ENCODE measurements around the gene GIPC1. TPM values are rescaled to one million over a fixed set of nuclear protein-coding genes. Genes with fewer than 3 reads are reported as not detected.

The GIPC1 gene
- total and polyA plus RNA-seq, 8 donors: 73.3 to 662 (median 122) TPM

- DNase-seq: no peak
- no peaks in the 10 kb centered on the region for H3K4me1 ChIP-seq
- peak overlapping the region in 1 of 5 donors; percentile 1 for H3K27ac ChIP-seq
- no peak for TF ChIP-seq CTCF (IDR thresholded peaks at IDR 0.05)
- no peak for TF ChIP-seq EP300 (IDR thresholded peaks at IDR 0.05)
- TF ChIP-seq POLR2AphosphoS5 (IDR thresholded peaks at IDR 0.05): no peak
- TF ChIP-seq POLR2A (IDR thresholded peaks at IDR 0.05): no peak
- H3K4me3 ChIP-seq: no peak overlapping the region
- WGBS, 5 donors: 96 to 100% (median 98%) methylated on average over 16 to 19 of the region's 19 CpGs
- H3K27me3 ChIP-seq: no peaks in the 10 kb centered on the region
- peaks cover 82 to 100% (median 99%) of the 10 kb centered on the region in 4 donors for H3K36me3 ChIP-seq
- intact Hi-C loops (cut with DNase I; ENCODE audit: low total_unique reads): no loop called here
- no peaks in the 10 kb centered on the region for H3K9me3 ChIP-seq
Observed at GRCh38 chr19:14450876-14451275, 45.1 kb downstream of the GIPC1 start.

- intact Hi-C loops (cut with DNase I; ENCODE audit: low total_unique reads): no loop called here
- Histone ChIP-seq H3K36me3 (peaks cover 80 to 100% (median 100%) of the 10 kb centered on the region in 4 donors), H3K4me3 (no peak overlapping the region), H3K27me3 (no peaks in the 10 kb centered on the region), H3K27ac (peak overlapping the region in 1 of 5 donors; percentile 1), H3K9me3 (no peaks in the 10 kb centered on the region), H3K4me1 (no peaks in the 10 kb centered on the region)
- DNase-seq: peak in 1 of 2 donors; percentile 48
- no peak for TF ChIP-seq POLR2A (IDR thresholded peaks at IDR 0.05)
- no peak for TF ChIP-seq POLR2AphosphoS5 (IDR thresholded peaks at IDR 0.05)
- TF ChIP-seq EP300 (IDR thresholded peaks at IDR 0.05): no peak
- no peak for TF ChIP-seq CTCF (IDR thresholded peaks at IDR 0.05)
- WGBS, 5 donors: 82 to 88% (median 84%) methylated on average over 21 to 30 of the region's 30 CpGs
Observed at GRCh38 chr19:14450168-14450874, 45.6 kb downstream of the GIPC1 start.

GRCh38 chr19:14449321-14449720 is 46.6 kb downstream of the GIPC1 start:
- H3K27ac ChIP-seq: no peak overlapping the region
- no peak overlapping the region for H3K4me3 ChIP-seq
- H3K4me1 ChIP-seq: no peaks in the 10 kb centered on the region
- no peaks in the 10 kb centered on the region for H3K9me3 ChIP-seq
- intact Hi-C loops (cut with DNase I; ENCODE audit: low total_unique reads): no loop called here
- TF ChIP-seq POLR2AphosphoS5 (IDR thresholded peaks at IDR 0.05) (no peak), CTCF (IDR thresholded peaks at IDR 0.05) (no peak), POLR2A (IDR thresholded peaks at IDR 0.05) (no peak), EP300 (IDR thresholded peaks at IDR 0.05) (no peak)
- H3K27me3 ChIP-seq: no peaks in the 10 kb centered on the region
- no peak for DNase-seq
- 87 to 94% (median 90%) methylated on average over 6 of the region's 6 CpGs for WGBS, 5 donors
- peaks cover 90 to 100% (median 100%) of the 10 kb centered on the region in 4 donors for H3K36me3 ChIP-seq

GRCh38 chr19:14446336-14447036 is 49.4 kb downstream of the GIPC1 start:
- Histone ChIP-seq H3K4me3 (no peak overlapping the region), H3K4me1 (peaks cover 0 to 3% (median 0%) of the 10 kb centered on the region in 4 donors)

More at GRCh38 chr19:14446336-14447036, 49.4 kb downstream of the GIPC1 start:
- no peak for DNase-seq
- H3K27me3 ChIP-seq: no peaks in the 10 kb centered on the region
- intact Hi-C loops (cut with DNase I; ENCODE audit: low total_unique reads): no loop called here
- no peak overlapping the region for H3K27ac ChIP-seq
- H3K9me3 ChIP-seq: no peaks in the 10 kb centered on the region
- peaks cover 97 to 100% (median 100%) of the 10 kb centered on the region in 4 donors for H3K36me3 ChIP-seq
- WGBS, 5 donors: 94 to 99% (median 98%) methylated on average over 2 to 10 of the region's 10 CpGs
- no peak for TF ChIP-seq EP300 (IDR thresholded peaks at IDR 0.05)
- no peak for TF ChIP-seq CTCF (IDR thresholded peaks at IDR 0.05)
- no peak for TF ChIP-seq POLR2A (IDR thresholded peaks at IDR 0.05)
- TF ChIP-seq POLR2AphosphoS5 (IDR thresholded peaks at IDR 0.05): no peak

Data from stomach (tissue), 9 donors.